HG02973 (cell line): Measurements from ENCODE around the gene ZNF3.

Experiments
- ATAC-seq: cut with Tn5 transposase; IDR thresholded peaks from one replicate; pipeline ENCODE4 v1.9.1; 2021; ENCODE audit warnings: moderate library complexity; ENCODE audit not compliant: unreplicated experiment

Gene ZNF3

GRCh38 chr7:100088621-100089457, 7.3 kb upstream of the ZNF3 start, which contains the start of gene COPS6:
Gene COPS6, plus strand, starts transcription at chr7:100088969. Its CDS starts 22 bp downstream, at chr7:100088991.
- ATAC-seq, result peak; percentile 47

GRCh38 chr7:100088095-100088620, 6.6 kb upstream of the ZNF3 start:
- no peak for ATAC-seq

- no peak for ATAC-seq
Observed at GRCh38 chr7:100087055-100087750, 5.7 kb upstream of the ZNF3 start.

DNA sequence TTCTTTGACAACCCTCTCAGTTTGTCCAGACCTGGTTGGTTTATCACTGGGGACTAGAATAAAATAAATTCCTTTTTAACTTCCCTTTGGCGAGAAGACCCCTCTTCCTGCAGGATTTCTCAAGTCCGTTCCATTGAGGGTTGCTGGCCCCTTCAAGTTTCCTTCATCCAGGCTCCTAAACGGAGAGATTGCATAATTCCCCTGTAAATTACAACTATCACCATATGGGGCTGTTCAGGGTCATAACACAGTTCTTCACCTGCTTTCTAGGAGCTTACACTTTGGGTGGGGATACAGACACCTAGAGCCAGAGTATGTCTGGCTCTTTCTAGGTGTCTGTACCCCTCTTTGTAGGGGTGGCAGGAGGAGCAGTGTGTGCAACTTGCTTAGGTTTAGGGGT, 4.0 kb upstream of the ZNF3 start:
- no peak for ATAC-seq

GRCh38 chr7:100082978-100083377, 1.5 kb upstream of the ZNF3 start:
- ATAC-seq, result no peak

DNA sequence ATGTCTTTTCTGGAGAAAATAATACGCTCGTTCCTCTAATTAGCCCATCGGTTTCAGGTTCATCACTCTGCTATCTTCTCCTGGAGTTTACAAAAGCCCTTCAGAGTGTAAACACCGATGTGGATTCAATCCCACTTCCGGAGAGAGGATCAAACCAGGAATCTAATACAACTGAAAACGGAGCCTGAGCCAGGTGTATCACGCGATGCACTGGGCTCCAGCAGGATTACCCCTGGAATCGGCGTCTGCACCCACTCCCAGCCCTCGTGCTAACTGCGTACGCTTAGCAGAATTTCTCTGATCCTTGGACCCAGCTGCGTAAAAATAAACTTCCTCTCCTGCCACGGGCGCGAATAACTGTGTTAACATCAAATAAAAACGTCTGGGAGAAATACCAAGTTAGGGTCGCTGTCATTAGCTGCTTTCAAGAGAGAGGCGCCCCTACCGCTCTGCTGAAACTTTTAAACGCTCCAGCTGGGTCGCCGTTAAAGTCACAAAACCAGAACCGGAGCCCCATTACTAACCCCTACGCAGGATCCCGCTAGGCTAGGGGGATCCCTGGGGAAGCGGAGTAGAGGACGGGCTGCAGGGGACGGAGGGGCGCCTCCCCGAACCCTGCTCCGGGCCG, 502 bp downstream of the ZNF3 start:
- ATAC-seq, result no peak

DNA sequence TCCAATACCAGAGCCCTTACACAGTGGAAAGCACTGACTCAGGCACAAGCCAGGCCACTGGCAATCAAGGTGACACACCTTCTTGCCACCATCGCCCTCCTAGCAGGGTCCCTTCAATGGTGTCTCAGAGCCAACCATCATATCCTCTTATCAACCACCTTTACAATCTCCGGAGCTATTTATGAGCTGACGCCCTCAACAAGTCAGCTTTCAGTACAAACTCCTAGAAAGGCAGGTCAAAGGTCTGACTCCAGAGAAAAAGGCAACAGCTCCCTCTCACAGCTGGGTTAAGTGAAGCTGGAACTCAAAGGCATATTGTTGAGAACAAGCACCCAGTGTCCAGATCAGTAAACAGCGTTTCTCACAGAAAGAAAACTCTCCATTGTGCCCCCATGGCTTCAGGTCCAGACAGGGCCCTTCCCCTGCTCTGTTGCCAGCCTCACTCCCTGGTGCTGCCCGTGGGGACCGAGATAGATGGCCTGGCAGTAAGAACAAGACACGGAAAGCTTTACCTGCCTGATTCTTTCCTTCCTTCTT, 2.4 kb downstream of the ZNF3 start:
- no peak for ATAC-seq

DNA sequence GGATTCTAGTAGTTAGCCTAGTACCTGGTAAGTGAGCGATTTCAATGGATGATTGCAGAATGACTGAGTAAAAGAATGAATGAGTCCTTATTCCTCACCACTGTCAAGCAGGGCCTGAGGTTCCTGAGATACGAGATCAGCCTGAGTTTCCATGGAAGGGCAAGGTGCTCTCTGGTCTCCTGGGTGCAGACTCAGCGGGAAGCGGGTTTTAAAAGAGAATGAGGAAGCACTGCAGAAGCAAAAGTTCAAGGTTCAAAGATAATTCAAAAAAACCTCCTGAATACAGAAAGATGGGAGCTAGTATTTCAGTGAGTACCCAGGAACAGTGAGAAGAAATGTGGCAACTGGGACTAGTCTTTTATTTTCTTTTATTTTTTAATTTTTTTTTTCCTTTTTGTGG, 4.3 kb downstream of the ZNF3 start:
- no peak for ATAC-seq

DNA sequence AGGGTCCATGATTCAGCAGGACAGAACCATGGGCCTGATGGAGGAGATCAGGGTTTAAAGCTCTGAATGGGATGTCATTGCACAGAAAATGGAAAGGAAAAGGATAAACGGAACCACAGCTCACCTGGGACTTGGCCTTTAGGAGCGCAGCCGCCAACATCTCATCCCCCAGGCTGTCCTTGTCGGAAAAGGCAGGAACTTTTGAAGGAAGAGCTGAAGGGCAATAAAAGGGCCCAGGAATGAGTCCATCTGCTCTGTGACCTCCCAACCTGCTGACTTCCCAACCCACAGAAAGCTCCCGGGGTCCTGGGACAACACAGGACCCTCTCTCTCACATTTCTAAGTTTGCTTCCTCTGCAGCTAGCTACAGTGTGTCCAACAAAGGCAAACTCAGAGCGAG, 6.1 kb downstream of the ZNF3 start:
- no peak for ATAC-seq

DNA sequence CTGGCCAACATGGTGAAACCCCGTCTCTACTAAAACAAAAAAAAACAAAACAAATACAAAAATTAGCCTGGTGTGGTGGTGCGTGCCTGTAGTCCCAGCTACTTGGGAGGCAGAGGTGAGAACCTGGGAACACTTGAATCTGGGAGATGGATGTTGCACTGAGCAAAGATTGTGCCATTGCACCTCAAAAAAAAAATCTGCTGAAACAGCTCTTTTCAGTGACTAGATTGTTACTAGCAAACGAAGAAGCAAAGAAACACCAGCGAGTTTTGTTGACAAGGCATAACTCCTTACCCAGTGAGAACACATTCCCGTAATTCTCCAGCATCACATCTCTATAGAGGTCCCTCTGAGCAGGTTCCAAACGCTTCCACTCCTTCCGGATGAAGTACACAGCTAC, 6.7 kb downstream of the ZNF3 start:
- ATAC-seq, result no peak

- ATAC-seq, result no peak
Observed at GRCh38 chr7:100072462-100072861, 9.1 kb downstream of the ZNF3 start.

GRCh38 chr7:100071018-100071723, 10.4 kb downstream of the ZNF3 start:
- no peak for ATAC-seq

- no peak for ATAC-seq
Observed at GRCh38 chr7:100069991-100070390, 11.5 kb downstream of the ZNF3 start.

GRCh38 chr7:100066953-100067352, 14.6 kb downstream of the ZNF3 start:
- ATAC-seq, result no peak

DNA sequence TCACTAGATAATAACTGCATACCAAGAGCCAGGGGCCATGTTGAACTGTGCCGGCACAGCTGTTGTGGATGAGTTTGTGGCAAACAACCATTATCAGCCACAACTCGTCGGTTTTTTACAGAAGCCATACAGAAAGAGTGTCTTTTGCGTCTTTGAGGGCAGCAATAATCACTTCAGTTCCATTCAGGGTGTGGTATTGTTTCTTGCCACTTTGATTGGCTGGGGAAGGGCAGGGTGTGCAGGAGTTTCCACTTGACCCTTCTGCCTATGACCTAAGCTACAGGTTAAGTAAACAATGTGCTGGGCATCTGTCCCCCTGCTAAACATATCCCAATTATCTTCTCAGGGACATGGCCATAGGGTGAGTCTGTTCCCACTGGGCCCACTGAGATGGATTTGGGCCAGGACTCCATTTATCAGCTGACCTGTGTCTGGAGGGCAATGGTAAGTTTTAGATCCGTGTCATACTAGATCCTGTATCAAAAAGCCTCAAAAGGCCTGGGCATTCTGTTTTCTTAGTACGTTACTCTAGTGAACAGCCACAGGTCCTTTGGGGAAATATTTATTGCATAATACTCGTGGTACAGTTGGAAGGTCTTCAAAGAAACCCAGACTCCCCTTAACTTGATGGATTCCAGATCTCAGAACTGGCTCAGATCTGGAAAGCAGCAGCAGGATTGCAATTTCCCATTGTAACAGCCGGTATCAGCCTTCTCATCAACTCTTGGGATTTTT, 15.9 kb downstream of the ZNF3 start:
- ATAC-seq, result no peak

GRCh38 chr7:100064162-100064561, 17.4 kb downstream of the ZNF3 start:
- ATAC-seq, result no peak

- no peak for ATAC-seq
Observed at GRCh38 chr7:100063376-100063775, 18.1 kb downstream of the ZNF3 start.

DNA sequence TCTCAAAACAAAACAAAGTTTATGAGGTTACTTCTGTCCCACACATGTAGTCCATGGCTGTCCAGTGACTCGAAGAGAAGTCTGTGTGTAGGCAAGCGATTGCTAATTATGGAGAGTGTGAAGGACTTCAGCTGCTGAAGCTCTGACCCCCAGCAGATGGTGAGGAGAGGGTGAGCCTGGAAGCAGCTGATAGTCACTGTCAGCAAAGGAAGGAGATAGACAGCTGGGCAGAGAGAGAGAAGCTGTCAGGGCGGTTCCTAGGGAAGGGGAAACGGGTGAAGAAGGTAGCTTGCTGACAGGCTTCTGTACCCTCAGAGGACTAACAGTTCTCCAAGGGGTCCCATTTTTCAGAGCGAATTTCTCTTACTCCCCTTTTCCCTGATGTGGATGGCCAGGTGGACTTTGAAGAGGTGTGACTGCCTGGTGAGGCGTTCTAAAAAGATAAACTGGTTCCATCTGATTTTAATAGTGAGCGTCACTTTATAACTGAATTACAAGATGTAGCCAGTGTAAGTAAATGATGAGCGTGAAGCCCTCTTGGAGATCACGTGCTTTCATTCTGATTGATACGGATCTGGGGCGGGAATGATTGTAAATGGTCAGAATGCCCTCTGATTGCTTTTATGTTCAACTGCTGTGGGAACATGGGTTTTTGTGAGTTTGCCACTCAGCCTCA, 19.9 kb downstream of the ZNF3 start:
- ATAC-seq, result no peak

- no peak for ATAC-seq
Observed at GRCh38 chr7:100059251-100059739, 22.2 kb downstream of the ZNF3 start.
